LNCAP (cell line): ENCODE data around the gene JAKMIP1.

ENCODE experiments used
- CTCF ChIP-seq: fragments of 450-650 bp; IDR thresholded peaks from 2 replicates; pipeline ENCODE4 v1.5.1; 2017; ENCODE audit warnings: mild to moderate bottlenecking

JAKMIP1 gene

GRCh38 chr4:6125103-6125651 lies 75.2 kb downstream of the JAKMIP1 start:
- TF ChIP-seq CTCF: no peak

GRCh38 chr4:6124386-6125102 lies 75.8 kb downstream of the JAKMIP1 start:
- no peak for TF ChIP-seq CTCF

- no peak for TF ChIP-seq CTCF
These were observed 76.4 kb downstream of the JAKMIP1 start for GRCh38 chr4:6123976-6124375.

- TF ChIP-seq CTCF: no peak
These were observed 76.8 kb downstream of the JAKMIP1 start for GRCh38 chr4:6123541-6123940.

- TF ChIP-seq CTCF: no peak
These were observed 77.2 kb downstream of the JAKMIP1 start for GRCh38 chr4:6123116-6123515.

- TF ChIP-seq CTCF: no peak
These were observed 77.9 kb downstream of the JAKMIP1 start for GRCh38 chr4:6122496-6122895.

GRCh38 chr4:6121941-6122340 lies 78.4 kb downstream of the JAKMIP1 start:
- no peak for TF ChIP-seq CTCF
